HG02981 (cell line): ENCODE measurements around the gene HAUS2.
"Not testable (repeated sequence)": the region's sequence is repeated elsewhere in the genome, so short reads cannot be mapped to it uniquely, and the experiment has no call there.

ENCODE experiments used
- ATAC-seq: cut with Tn5 transposase; IDR thresholded peaks from one replicate; pipeline ENCODE4 v1.9.1; 2021; ENCODE audit warnings: mild to moderate bottlenecking, moderate library complexity; ENCODE audit not compliant: unreplicated experiment

HAUS2 gene

GRCh38 chr15:42548249-42549031 lies at the start of gene HAUS2, which contains the start of gene LRRC57:
Gene HAUS2 (plus strand): TSS chr15:42548838. CDS start chr15:42548873, 35 bp downstream.
Gene LRRC57 (minus strand): TSS chr15:42548793. CDS start chr15:42548434, 359 bp downstream.
- peak; percentile 84 for ATAC-seq

- ATAC-seq, result no peak
These were observed 48.6 kb upstream of the HAUS2 start for GRCh38 chr15:42499858-42500609.

- ATAC-seq, result no peak
These were observed 46.2 kb upstream of the HAUS2 start for GRCh38 chr15:42502477-42502876.

GRCh38 chr15:42503825-42504224 lies 44.8 kb upstream of the HAUS2 start:
- ATAC-seq, result no peak

GRCh38 chr15:42504631-42505030 lies 44.0 kb upstream of the HAUS2 start:
- no peak for ATAC-seq

GRCh38 chr15:42507514-42507913 lies 41.1 kb upstream of the HAUS2 start:
- ATAC-seq, result no peak

- no peak for ATAC-seq
These were observed 40.4 kb upstream of the HAUS2 start for GRCh38 chr15:42508263-42508690.

GRCh38 chr15:42510258-42511006 lies 38.2 kb upstream of the HAUS2 start:
- ATAC-seq, result no peak

- ATAC-seq, result no peak
These were observed 37.6 kb upstream of the HAUS2 start for GRCh38 chr15:42511007-42511391.

- ATAC-seq, result no peak
These were observed 25.3 kb upstream of the HAUS2 start for GRCh38 chr15:42523331-42523730.

- no peak for ATAC-seq
These were observed 19.7 kb upstream of the HAUS2 start for GRCh38 chr15:42528970-42529369.

- ATAC-seq, result no peak
These were observed 15.4 kb upstream of the HAUS2 start for GRCh38 chr15:42533246-42533645.

- ATAC-seq, result no peak
These were observed 3.6 kb upstream of the HAUS2 start for GRCh38 chr15:42544853-42545629.

GRCh38 chr15:42547918-42548248 lies 755 bp upstream of the HAUS2 start:
- peak; percentile 9 for ATAC-seq

- peak; percentile 18 for ATAC-seq
These were observed 424 bp downstream of the HAUS2 start for GRCh38 chr15:42549032-42549491.

- ATAC-seq, result no peak
These were observed 1.2 kb downstream of the HAUS2 start for GRCh38 chr15:42549741-42550392.

- no peak for ATAC-seq
These were observed 4.9 kb downstream of the HAUS2 start for GRCh38 chr15:42553554-42553953.

- ATAC-seq, result not testable (repeated sequence)
These were observed 8.0 kb downstream of the HAUS2 start for GRCh38 chr15:42556550-42557207.

GRCh38 chr15:42558739-42559138 lies 10.1 kb downstream of the HAUS2 start:
- no peak for ATAC-seq
